H1 (cell line): ENCODE results near the gene CDKL1. TPM values are rescaled to one million over a fixed set of nuclear protein-coding genes. Genes with fewer than 3 reads are reported as not detected.

Experiments used
- CTCF ChIA-PET: fragments of 300-600 bp; sonication (Branson Sonifier 250); formaldehyde crosslinking; loops from one replicate; lab custom pipeline; 2021; ENCODE audit not compliant: partially characterized antibody; lab: Charles Lee
- POLR2A ChIA-PET: fragments of 300-600 bp; sonication (Branson Sonifier 250); formaldehyde crosslinking; loops from one replicate; lab custom pipeline; 2021; ENCODE audit warnings: inconsistent platforms; ENCODE audit not compliant: partially characterized antibody; lab: Charles Lee
- DNase-seq, 2 experiments: peaks; one replicate each; pipeline versions ENCODE4 v3.0.0 to v3.0.0-alpha.2; 2010 to 2022; ENCODE audit warnings: low spot score in 2 of 2, low read depth in 1 of 2, mixed read lengths in 1 of 2
- FAIRE-seq: peaks from 2 replicates; lab custom pipeline; 2011; peaks lifted over from hg19 to GRCh38; lab: Jason Lieb, UNC
- H2AFZ ChIP-seq: 2 replicates; pipeline ENCODE4 v1.8.1; 2012; ENCODE audit warnings: low read length, inconsistent platforms
- H2AK5ac ChIP-seq: 2 replicates; pipeline ENCODE4 v1.6.1; 2013; ENCODE audit warnings: low read depth, low read length
- H2BK120ac ChIP-seq: replicated peaks from 2 replicates; pipeline ENCODE3; 2013; ENCODE audit warnings: low read depth, low read length, inconsistent platforms
- H2BK12ac ChIP-seq: 2 replicates; pipeline ENCODE4 v1.6.1; 2013; ENCODE audit warnings: low read depth, low read length
- H2BK15ac ChIP-seq: 2 replicates; pipeline ENCODE4 v1.6.1; 2013; ENCODE audit warnings: low read length
- H2BK20ac ChIP-seq: 2 replicates; pipeline ENCODE4 v1.6.1; 2013; ENCODE audit warnings: low read length
- H2BK5ac ChIP-seq: 2 replicates; pipeline ENCODE4 v1.6.1; 2013; ENCODE audit warnings: low read depth, low read length
- H3K14ac ChIP-seq: 2 replicates; pipeline ENCODE4 v1.6.1; 2013; ENCODE audit warnings: inconsistent platforms; ENCODE audit not compliant: insufficient read length
- H3K18ac ChIP-seq: 2 replicates; pipeline ENCODE4 v1.6.1; 2013; ENCODE audit warnings: low read length; ENCODE audit errors: extremely low read depth
- H3K23ac ChIP-seq: 2 replicates; pipeline ENCODE4 v1.6.1; 2013; ENCODE audit warnings: inconsistent platforms; ENCODE audit not compliant: insufficient read length
- H3K23me2 ChIP-seq: 2 replicates; pipeline ENCODE4 v1.6.1; 2013; ENCODE audit warnings: low read depth, low read length
- H3K27ac ChIP-seq: 2 replicates; pipeline ENCODE4 v1.6.1; 2011; ENCODE audit warnings: low read depth, low read length, inconsistent platforms
- H3K27me3 ChIP-seq, 4 experiments: replicated peaks in 1 of 4; 1 replicate in 1 of 4; 2 replicates in 3 of 4; pipeline versions ENCODE4 v1.6.1 to v1.8.1; 2011 to 2013; ENCODE audit warnings: low read length in 3 of 4, mild to moderate bottlenecking in 3 of 4, inconsistent platforms in 2 of 4, mixed read lengths in 2 of 4, moderate library complexity in 1 of 4; ENCODE audit not compliant: control insufficient read depth in 3 of 4, insufficient read depth in 3 of 4; ENCODE audit errors: extremely low read depth in 1 of 4
- H3K36me3 ChIP-seq, 4 experiments: 2 replicates each; pipeline versions ENCODE4 v1.6.1 to v1.8.1; 2011 to 2013; ENCODE audit warnings: mild to moderate bottlenecking in 4 of 4, low read length in 3 of 4, moderate library complexity in 2 of 4, control low read depth in 1 of 4, inconsistent platforms in 1 of 4; ENCODE audit not compliant: insufficient read depth in 4 of 4, control insufficient read depth in 2 of 4
- H3K4ac ChIP-seq: replicated peaks from 2 replicates; pipeline ENCODE3; 2013; ENCODE audit warnings: low read length, low read depth, mixed read lengths, inconsistent platforms; ENCODE audit not compliant: insufficient read length
- H3K4me1 ChIP-seq, 4 experiments: replicated peaks in 1 of 4; 1 replicate in 1 of 4; 2 replicates in 3 of 4; pipeline versions ENCODE4 v1.6.1 to v1.8.1; 2011 to 2013; ENCODE audit warnings: low read length in 3 of 4, inconsistent platforms in 2 of 4, mixed read lengths in 1 of 4; ENCODE audit not compliant: insufficient read depth in 4 of 4, control insufficient read depth in 3 of 4
- H3K4me2 ChIP-seq, 2 experiments: 2 replicates each; pipeline versions ENCODE4 v1.6.1 to v1.8.1; 2011 to 2013; ENCODE audit warnings: low read depth in 2 of 2, low read length in 2 of 2, control low read depth in 1 of 2, inconsistent platforms in 1 of 2, mild to moderate bottlenecking in 1 of 2; ENCODE audit not compliant: insufficient read depth in 1 of 2
- H3K4me3 ChIP-seq, 4 experiments: fragments of 200-600, 300-600 bp in 1 of 4; sonication (generic), shearing (Covaris generic), sonication (Bioruptor Twin) in 1 of 4; 2 replicates each; pipeline versions ENCODE4 v1.5.1 to v1.8.1; 2011 to 2016; ENCODE audit warnings: low read length in 4 of 4, low read depth in 3 of 4, control low read depth in 2 of 4, inconsistent platforms in 2 of 4, mild to moderate bottlenecking in 2 of 4, mixed read lengths in 1 of 4, moderate library complexity in 1 of 4; ENCODE audit not compliant: insufficient read depth in 2 of 4; ENCODE audit errors: extremely low read depth in 1 of 4
- H3K56ac ChIP-seq: replicated peaks from 2 replicates; pipeline ENCODE3; 2013; ENCODE audit warnings: low read depth, mild to moderate bottlenecking, mixed read lengths, low read length, inconsistent platforms; ENCODE audit not compliant: insufficient read length
- H3K79me1 ChIP-seq: 2 replicates; pipeline ENCODE4 v1.6.1; 2013; ENCODE audit warnings: low read depth, low read length, control low read depth
- H3K79me2 ChIP-seq, 2 experiments: 2 replicates each; pipeline versions ENCODE4 v1.6.1 to v1.8.1; 2012 to 2013; ENCODE audit warnings: low read length in 2 of 2, mild to moderate bottlenecking in 2 of 2, inconsistent platforms in 1 of 2; ENCODE audit not compliant: insufficient read depth in 2 of 2, control insufficient read depth in 1 of 2
- H3K9ac ChIP-seq, 4 experiments: replicated peaks in 1 of 4; 1 replicate in 1 of 4; 2 replicates in 3 of 4; pipeline versions ENCODE4 v1.6.1 to v1.8.1; 2011 to 2013; ENCODE audit warnings: low read depth in 3 of 4, low read length in 3 of 4, control low read depth in 2 of 4, mild to moderate bottlenecking in 2 of 4, moderate library complexity in 2 of 4, inconsistent platforms in 1 of 4; ENCODE audit errors: extremely low read depth in 1 of 4
- H3K9me3 ChIP-seq, 2 experiments: 2 replicates each; pipeline versions ENCODE4 v1.6.1 to v1.8.1; 2012 to 2013; ENCODE audit warnings: mild to moderate bottlenecking in 2 of 2, moderate library complexity in 2 of 2, control low read depth in 1 of 2, inconsistent platforms in 1 of 2, low read depth in 1 of 2, low read length in 1 of 2, mixed read lengths in 1 of 2; ENCODE audit not compliant: insufficient read depth in 2 of 2
- H4K20me1 ChIP-seq, 2 experiments: replicated peaks in 1 of 2; 2 replicates each; pipeline versions ENCODE3 to v1.8.1; 2011 to 2013; ENCODE audit warnings: inconsistent platforms in 2 of 2, low read length in 2 of 2, mild to moderate bottlenecking in 1 of 2; ENCODE audit not compliant: insufficient read depth in 2 of 2, control insufficient read depth in 1 of 2
- H4K5ac ChIP-seq: 2 replicates; pipeline ENCODE4 v1.6.1; 2013; ENCODE audit warnings: low read length, low read depth, mixed read lengths, inconsistent platforms; ENCODE audit not compliant: insufficient read length
- H4K8ac ChIP-seq: 2 replicates; pipeline ENCODE4 v1.8.0; 2013; ENCODE audit warnings: mild to moderate bottlenecking, moderate library complexity, low read length, inconsistent platforms; ENCODE audit not compliant: insufficient read depth; ENCODE audit errors: extremely low read depth
- H4K91ac ChIP-seq: replicated peaks from 2 replicates; pipeline ENCODE3; 2013; ENCODE audit warnings: low read length, mixed read lengths, inconsistent platforms; ENCODE audit not compliant: insufficient read length
- RXRA ChIP-seq: IDR thresholded peaks from 2 replicates; pipeline ENCODE4 v1.6.1; 2011; ENCODE audit warnings: low read depth, mild to moderate bottlenecking, low read length, moderate library complexity; ENCODE audit not compliant: insufficient read depth
- WGBS, 2 experiments: shearing (Covaris generic) in 1 of 2; methylation state at CpG; one replicate each; pipeline versions ENCODE4 v1.1.6 to v1.1.7; 2013 to 2015; ENCODE audit warnings: low lambda C conversion rate in 2 of 2, mixed read lengths in 2 of 2, inconsistent platforms in 1 of 2, low coverage in 1 of 2, missing lambda C conversion rate in 1 of 2; ENCODE audit not compliant: insufficient replicate concordance in 2 of 2, insufficient coverage in 1 of 2, insufficient read length in 1 of 2; ENCODE audit errors: extremely low coverage in 1 of 2, missing lambda C conversion rate in 1 of 2; 5-methylcytosine and 5-hydroxymethylcytosine counted together
- polyA plus RNA-seq, 7 experiments: library from polyadenylated mRNA; depleted of rRNA in 3 of 7; stranded (reverse) in 5 of 7; unstranded in 2 of 7; fragments of >200 nt in 5 of 7; fragments of 200-250 nt in 2 of 7; gene quantifications; 1 replicate in 5 of 7; 2 replicates in 1 of 7; 4 replicates in 1 of 7; pipeline versions ENCODE4 v1.2.1 to v1.2.3, GENCODE V29; 2011 to 2013; ENCODE audit warnings: missing spikeins in 2 of 7, mixed read lengths in 2 of 7
- total RNA-seq: library from RNA; stranded (reverse); fragmentation: NEBNext Ultra II Directional; extraction: Animal tissue kit (Norgen Biotek cat#: 25700); gene quantifications from 2 replicates; pipeline ENCODE4 v1.2.1, GENCODE V29; 2021
- TF ChIP-seq, protein P1 (sequence below): IDR thresholded peaks from 2 replicates; pipeline ENCODE4 v1.6.1; 2012; ENCODE audit warnings: inconsistent platforms

The CDKL1 gene
- total and polyA plus RNA-seq, 2 of the 8 experiments (the other 6 are each of a cell fraction or from before 2014, with no cell fraction given), result 1.2 to 2.2 TPM

DNA sequence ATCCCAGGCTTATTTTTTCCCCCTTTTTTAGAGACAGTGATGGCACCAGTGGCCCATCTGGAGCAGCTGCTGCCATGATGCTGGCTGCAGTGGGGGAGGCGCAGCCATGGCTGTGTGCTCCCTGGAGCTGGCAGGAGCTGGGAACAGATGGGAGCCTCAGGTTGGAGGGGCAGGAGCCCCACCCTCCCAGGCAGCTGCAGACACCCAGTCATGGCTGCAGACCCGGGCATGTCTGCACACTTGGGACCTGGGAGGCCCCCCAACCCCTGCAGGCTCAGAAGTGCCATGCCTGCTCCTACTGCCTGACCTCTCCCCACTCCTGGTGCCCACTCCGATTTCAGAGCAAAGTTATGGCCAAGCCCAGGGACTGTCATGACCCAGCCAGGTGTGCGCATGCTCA lies 25.1 kb downstream of the CDKL1 start:
- WGBS, 2 experiments, result 84% methylated on average over 4 of the region's 4 CpGs; no CpG with 5 or more reads in 1 of the 2 experiments
- H4K5ac ChIP-seq, result no peak overlapping the region
- no peaks in the 10 kb centered on the region for H3K23me2 ChIP-seq
- no peaks in the 10 kb centered on the region for H3K9me3 ChIP-seq
- H2BK12ac ChIP-seq, result no peak overlapping the region
- no peak overlapping the region for H2BK20ac ChIP-seq
- H2BK5ac ChIP-seq, result no peak overlapping the region
- no peak overlapping the region for H4K91ac ChIP-seq
- H3K4me2 ChIP-seq, result no peak overlapping the region
- H4K8ac ChIP-seq, result no peak overlapping the region
- ChIA-PET CTCF (no interaction called here), POLR2A (no interaction called here)
- H3K36me3 ChIP-seq, result no peaks in the 10 kb centered on the region
- no peaks in the 10 kb centered on the region for H3K27me3 ChIP-seq
- no peak overlapping the region for H3K14ac ChIP-seq
- H3K4me1 ChIP-seq, result no peaks in the 10 kb centered on the region; a peak in 1 of 7 replicates
- TF ChIP-seq RXRA, result no peak
- TF ChIP-seq, protein P1, sequence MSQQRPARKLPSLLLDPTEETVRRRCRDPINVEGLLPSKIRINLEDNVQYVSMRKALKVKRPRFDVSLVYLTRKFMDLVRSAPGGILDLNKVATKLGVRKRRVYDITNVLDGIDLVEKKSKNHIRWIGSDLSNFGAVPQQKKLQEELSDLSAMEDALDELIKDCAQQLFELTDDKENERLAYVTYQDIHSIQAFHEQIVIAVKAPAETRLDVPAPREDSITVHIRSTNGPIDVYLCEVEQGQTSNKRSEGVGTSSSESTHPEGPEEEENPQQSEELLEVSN, result no peak
- no peaks in the 10 kb centered on the region for H3K79me2 ChIP-seq
- no peak overlapping the region for H2BK15ac ChIP-seq
- no peak overlapping the region for H3K23ac ChIP-seq
- H3K4me3 ChIP-seq, result no peak overlapping the region
- H3K79me1 ChIP-seq, result no peaks in the 10 kb centered on the region
- no peak overlapping the region for H3K18ac ChIP-seq
- H3K4ac ChIP-seq, result no peak overlapping the region
- no peak overlapping the region for H2AFZ ChIP-seq
- H4K20me1 ChIP-seq, result no peaks in the 10 kb centered on the region
- FAIRE-seq (no peak), DNase-seq (peak in 1 of 2 experiments; percentile 24)
- H2BK120ac ChIP-seq, result no peak overlapping the region
- H3K9ac ChIP-seq, result no peak overlapping the region
- H3K27ac ChIP-seq, result no peak overlapping the region
- no peak overlapping the region for H3K56ac ChIP-seq
- no peak overlapping the region for H2AK5ac ChIP-seq
